ENCODE results near the gene HNRNPA1. TPM values are rescaled to one million over a fixed set of nuclear protein-coding genes. Genes with fewer than 3 reads are reported as not detected.
"Not testable (repeated sequence)": the region's sequence is repeated elsewhere in the genome, so short reads cannot be mapped to it uniquely, and the experiment has no call there.

The HNRNPA1 gene
- total RNA-seq, 1 donor from 2014 or later = 428 TPM

- DNase-seq (ENCODE audit: low read depth) (peak; percentile 93), FAIRE-seq (no peak)
- Histone ChIP-seq H3K27me3 (ENCODE audit: control insufficient read depth, insufficient read depth, low read length) (no peaks in the 10 kb centered on the region), H3K4me3 (ENCODE audit: low read depth, low read length) (no peak overlapping the region), H3K36me3 (ENCODE audit: control insufficient read depth, insufficient read depth, low read length) (no peaks in the 10 kb centered on the region)
- no peak for TF ChIP-seq CTCF (IDR thresholded peaks at IDR 0.05; ENCODE audit: insufficient read depth, low read length, severe bottlenecking)
Observed at GRCh38 chr12:54306925-54307741, 26.6 kb downstream of the HNRNPA1 start.

- FAIRE-seq (no peak), DNase-seq (ENCODE audit: low read depth) (no peak)
- no peak for TF ChIP-seq CTCF (IDR thresholded peaks at IDR 0.05; ENCODE audit: insufficient read depth, low read length, severe bottlenecking)
- Histone ChIP-seq H3K27me3 (ENCODE audit: control insufficient read depth, insufficient read depth, low read length) (no peaks in the 10 kb centered on the region), H3K4me3 (ENCODE audit: low read depth, low read length) (no peak overlapping the region), H3K36me3 (ENCODE audit: control insufficient read depth, insufficient read depth, low read length) (no peaks in the 10 kb centered on the region)
Observed at GRCh38 chr12:54311051-54311450, 30.5 kb downstream of the HNRNPA1 start.

GRCh38 chr12:54312309-54312708 is 31.8 kb downstream of the HNRNPA1 start:
- not testable (repeated sequence) for DNase-seq (ENCODE audit: low read depth); H3K36me3 ChIP-seq (ENCODE audit: control insufficient read depth, insufficient read depth, low read length); H3K27me3 ChIP-seq (ENCODE audit: control insufficient read depth, insufficient read depth, low read length); H3K4me3 ChIP-seq (ENCODE audit: low read depth, low read length); FAIRE-seq

- no peaks in the 10 kb centered on the region for H3K36me3 ChIP-seq (ENCODE audit: control insufficient read depth, insufficient read depth, low read length)
- H3K4me3 ChIP-seq (ENCODE audit: low read depth, low read length) = no peak overlapping the region
- no peak for DNase-seq (ENCODE audit: low read depth)
- TF ChIP-seq CTCF (IDR thresholded peaks at IDR 0.05; ENCODE audit: insufficient read depth, low read length, severe bottlenecking) = no peak
- no peak for FAIRE-seq
- H3K27me3 ChIP-seq (ENCODE audit: control insufficient read depth, insufficient read depth, low read length) = no peaks in the 10 kb centered on the region
Observed at GRCh38 chr12:54321363-54321762, 40.8 kb downstream of the HNRNPA1 start.

GRCh38 chr12:54324617-54325441 is 44.3 kb downstream of the HNRNPA1 start, which contains the start of gene COPZ1:
TSS of gene COPZ1 (plus strand) at chr12:54325131. CDS start at chr12:54325164, 33 bp downstream.
- DNase-seq (ENCODE audit: low read depth) = peak; percentile 99
- no peaks in the 10 kb centered on the region for H3K36me3 ChIP-seq (ENCODE audit: control insufficient read depth, insufficient read depth, low read length)
- peak; percentile 83 for TF ChIP-seq CTCF (IDR thresholded peaks at IDR 0.05; ENCODE audit: insufficient read depth, low read length, severe bottlenecking)
- H3K27me3 ChIP-seq (ENCODE audit: control insufficient read depth, insufficient read depth, low read length) = no peaks in the 10 kb centered on the region
- no peak for FAIRE-seq
- H3K4me3 ChIP-seq (ENCODE audit: low read depth, low read length) = peak within 1 kb of the TSS; percentile 71

GRCh38 chr12:54325442-54326109 is 45.0 kb downstream of the HNRNPA1 start:
- FAIRE-seq; DNase-seq (ENCODE audit: low read depth): not testable (repeated sequence)

More at GRCh38 chr12:54325442-54326109, 45.0 kb downstream of the HNRNPA1 start:
- not testable (repeated sequence) for H3K36me3 ChIP-seq (ENCODE audit: control insufficient read depth, insufficient read depth, low read length); H3K27me3 ChIP-seq (ENCODE audit: control insufficient read depth, insufficient read depth, low read length)
- H3K4me3 ChIP-seq (ENCODE audit: low read depth, low read length) = peak overlapping the region; percentile 71

Data from bronchial epithelial cell (primary cell).